Kidney (tissue), 14 donors: ENCODE results near the gene TPK1. TPM values are rescaled to one million over a fixed set of nuclear protein-coding genes. Genes with fewer than 3 reads are reported as not detected.

Experiments
- DNase-seq, 5 donors: peaks; one replicate each; pipeline ENCODE4 v3.0.0-alpha.2; 2013 to 2020
- FAIRE-seq: peaks from 2 replicates; lab custom pipeline; 2012; peaks lifted over from hg19 to GRCh38; lab: Jason Lieb, UNC
- H3K27ac ChIP-seq, 2 donors: one replicate each; pipeline ENCODE4 v1.7.0; 2013; ENCODE audit warnings: low read depth in 2 of 2, low read length in 2 of 2, inconsistent platforms in 1 of 2
- H3K27me3 ChIP-seq: one replicate; pipeline ENCODE4 v1.7.1; 2013; ENCODE audit warnings: low read length, inconsistent platforms; ENCODE audit not compliant: control insufficient read depth, insufficient read depth
- H3K36me3 ChIP-seq, 3 donors: one replicate each; pipeline versions ENCODE4 v1.7.0 to v1.7.1; 2013; ENCODE audit warnings: low read length in 3 of 3, control low read depth in 1 of 3, inconsistent platforms in 1 of 3; ENCODE audit not compliant: insufficient read depth in 3 of 3, control insufficient read depth in 2 of 3
- H3K4me1 ChIP-seq, 3 donors: one replicate each; pipeline versions ENCODE4 v1.7.0 to v1.7.1; 2013; ENCODE audit warnings: low read length in 3 of 3, inconsistent platforms in 1 of 3, low read depth in 1 of 3; ENCODE audit not compliant: control insufficient read depth in 2 of 3, insufficient read depth in 2 of 3
- H3K4me3 ChIP-seq, 3 donors: one replicate each; pipeline versions ENCODE4 v1.7.0 to v1.8.1; 2013; ENCODE audit warnings: low read length in 3 of 3, control low read depth in 1 of 3, inconsistent platforms in 1 of 3
- H3K9ac ChIP-seq, 3 donors: one replicate each; pipeline versions ENCODE4 v1.7.0 to v1.7.1; 2013; ENCODE audit warnings: low read length in 3 of 3, control low read depth in 1 of 3, inconsistent platforms in 1 of 3
- H3K9me3 ChIP-seq, 3 donors: one replicate each; pipeline versions ENCODE4 v1.7.0 to v1.7.1; 2013; ENCODE audit warnings: low read length in 3 of 3, control low read depth in 1 of 3, inconsistent platforms in 1 of 3; ENCODE audit not compliant: control insufficient read depth in 2 of 3, insufficient read depth in 1 of 3
- intact Hi-C: fragments of 100-400 bp; cut with DNase I; formaldehyde crosslinking; loops from one replicate; pipeline ENCODE4 v1.11.1; 2022
- polyA plus RNA-seq: library from polyadenylated mRNA; stranded (reverse); fragments of 350-450 nt; fragmentation: Illumina TruSeq; extraction: RNeasy Lipid Tissue Mini Kit (QIAGEN cat#74804); gene quantifications from one replicate; pipeline ENCODE4 v1.2.3, GENCODE V29; 2014; ENCODE audit warnings: low read depth, low replicate concordance; ENCODE audit not compliant: insufficient read depth
- total RNA-seq: library from RNA; stranded (reverse); fragmentation: NEBNext Ultra II Directional; extraction: Animal tissue kit (Norgen Biotek cat#: 25700); gene quantifications from one replicate; pipeline ENCODE4 v1.2.1, GENCODE V29; 2021
- TF ChIP-seq, protein P1 (sequence below): IDR thresholded peaks from 3 replicates; pipeline ENCODE4 v1.5.1; 2012; ENCODE audit warnings: mild to moderate bottlenecking, moderate library complexity, borderline replicate concordance; ENCODE audit not compliant: insufficient read depth; ENCODE audit errors: extremely low read depth
- donor health status: control.
- donor health status: control.
- donor health status: control.
- donor health status: control.
- donor health status: control.
- donor health status: DM: yes; HTN: yes; CAD: no.
- donor health status: Normal renal cell carcinoma (clear cell type).

The TPK1 gene
- total and polyA plus RNA-seq, 2 donors from 2014 or later, result 5.3 to 15.5 TPM

GRCh38 chr7:144629011-144629410 lies 206.8 kb downstream of the TPK1 start:
- Histone ChIP-seq H3K27ac (no peak overlapping the region), H3K36me3 (no peaks in the 10 kb centered on the region), H3K9me3 (peaks cover 0 to 2% (median 0%) of the 10 kb centered on the region in 3 donors), H3K9ac (no peak overlapping the region), H3K4me3 (no peak overlapping the region), H3K4me1 (no peaks in the 10 kb centered on the region), H3K27me3 (no peaks in the 10 kb centered on the region)
- TF ChIP-seq, protein P1, sequence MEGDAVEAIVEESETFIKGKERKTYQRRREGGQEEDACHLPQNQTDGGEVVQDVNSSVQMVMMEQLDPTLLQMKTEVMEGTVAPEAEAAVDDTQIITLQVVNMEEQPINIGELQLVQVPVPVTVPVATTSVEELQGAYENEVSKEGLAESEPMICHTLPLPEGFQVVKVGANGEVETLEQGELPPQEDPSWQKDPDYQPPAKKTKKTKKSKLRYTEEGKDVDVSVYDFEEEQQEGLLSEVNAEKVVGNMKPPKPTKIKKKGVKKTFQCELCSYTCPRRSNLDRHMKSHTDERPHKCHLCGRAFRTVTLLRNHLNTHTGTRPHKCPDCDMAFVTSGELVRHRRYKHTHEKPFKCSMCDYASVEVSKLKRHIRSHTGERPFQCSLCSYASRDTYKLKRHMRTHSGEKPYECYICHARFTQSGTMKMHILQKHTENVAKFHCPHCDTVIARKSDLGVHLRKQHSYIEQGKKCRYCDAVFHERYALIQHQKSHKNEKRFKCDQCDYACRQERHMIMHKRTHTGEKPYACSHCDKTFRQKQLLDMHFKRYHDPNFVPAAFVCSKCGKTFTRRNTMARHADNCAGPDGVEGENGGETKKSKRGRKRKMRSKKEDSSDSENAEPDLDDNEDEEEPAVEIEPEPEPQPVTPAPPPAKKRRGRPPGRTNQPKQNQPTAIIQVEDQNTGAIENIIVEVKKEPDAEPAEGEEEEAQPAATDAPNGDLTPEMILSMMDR, result no peak
- no peak for DNase-seq
- FAIRE-seq, result no peak
- intact Hi-C loops, result no loop called here

GRCh38 chr7:144628176-144628575 lies 207.7 kb downstream of the TPK1 start:
- Histone ChIP-seq H3K36me3 (no peaks in the 10 kb centered on the region), H3K4me1 (no peaks in the 10 kb centered on the region), H3K9ac (no peak overlapping the region), H3K4me3 (no peak overlapping the region), H3K27ac (no peak overlapping the region), H3K9me3 (peaks cover 0 to 2% (median 0%) of the 10 kb centered on the region in 3 donors), H3K27me3 (no peaks in the 10 kb centered on the region)
- TF ChIP-seq, protein P1, result no peak
- FAIRE-seq (no peak), DNase-seq (no peak)
- intact Hi-C loops, result no loop called here

DNA sequence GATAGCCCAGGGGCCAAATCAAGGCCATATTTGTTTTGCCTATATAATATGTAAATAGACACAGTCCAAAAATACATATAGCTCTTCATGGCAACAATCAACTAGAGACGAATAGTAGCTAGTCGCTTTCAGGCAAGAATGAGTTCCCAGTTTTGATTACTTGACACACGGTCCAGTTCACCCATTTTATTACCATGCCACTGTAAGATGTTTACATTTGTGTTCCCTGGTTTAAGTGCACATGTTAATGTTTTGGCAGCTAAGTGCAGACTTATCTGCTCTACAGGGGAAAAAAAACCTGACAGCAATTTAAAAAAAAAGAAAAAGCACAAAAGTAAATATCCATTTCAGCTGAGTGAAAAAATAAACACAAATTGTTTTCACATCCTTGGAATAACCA lies 213.1 kb downstream of the TPK1 start:
- H3K9me3 ChIP-seq, result no peaks in the 10 kb centered on the region
- TF ChIP-seq, protein P1, result no peak
- FAIRE-seq, result no peak
- intact Hi-C loops, result no loop called here
- H3K27ac ChIP-seq, result no peak overlapping the region
- H3K27me3 ChIP-seq, result no peaks in the 10 kb centered on the region
- no peak overlapping the region for H3K4me3 ChIP-seq
- no peaks in the 10 kb centered on the region for H3K36me3 ChIP-seq
- no peaks in the 10 kb centered on the region for H3K4me1 ChIP-seq
- H3K9ac ChIP-seq, result no peak overlapping the region
- DNase-seq, result peak in 2 of 5 donors; percentile 58

DNA sequence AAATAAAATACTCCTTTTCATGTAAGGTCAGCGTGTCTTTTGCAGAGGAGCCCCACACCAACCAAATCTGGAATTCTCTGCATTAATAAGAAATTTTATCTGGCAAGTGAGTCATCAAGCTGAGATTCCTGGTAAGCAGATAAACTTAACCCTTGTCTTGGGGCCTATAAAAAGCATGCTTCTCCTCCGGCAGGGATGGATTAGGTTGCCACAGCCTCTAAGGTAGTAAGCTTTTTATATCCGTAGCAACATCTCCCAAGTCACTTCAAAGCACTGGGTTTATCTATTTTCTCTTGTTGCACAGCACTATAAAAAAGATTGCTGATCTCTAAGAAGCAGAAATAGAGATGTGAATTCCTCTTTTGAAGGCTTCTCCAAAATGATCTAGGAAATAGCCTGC lies 229.6 kb downstream of the TPK1 start:
- intact Hi-C loops, result no loop called here
- DNase-seq, result peak in 3 of 5 donors; percentile 20 to 55 (median 54)
- no peak for FAIRE-seq
- H3K9ac ChIP-seq, result no peak overlapping the region
- TF ChIP-seq, protein P1, result no peak
- no peaks in the 10 kb centered on the region for H3K9me3 ChIP-seq
- no peak overlapping the region for H3K27ac ChIP-seq
- H3K27me3 ChIP-seq, result no peaks in the 10 kb centered on the region
- no peak overlapping the region for H3K4me3 ChIP-seq
- no peaks in the 10 kb centered on the region for H3K36me3 ChIP-seq
- no peaks in the 10 kb centered on the region for H3K4me1 ChIP-seq
